ENCODE results near the gene HS3ST5. TPM values are rescaled to one million over a fixed set of nuclear protein-coding genes. Genes with fewer than 3 reads are reported as not detected.

The HS3ST5 gene
- total RNA-seq, 2 donors from 2014 or later = 0.34 TPM; not detected in 1

DNA sequence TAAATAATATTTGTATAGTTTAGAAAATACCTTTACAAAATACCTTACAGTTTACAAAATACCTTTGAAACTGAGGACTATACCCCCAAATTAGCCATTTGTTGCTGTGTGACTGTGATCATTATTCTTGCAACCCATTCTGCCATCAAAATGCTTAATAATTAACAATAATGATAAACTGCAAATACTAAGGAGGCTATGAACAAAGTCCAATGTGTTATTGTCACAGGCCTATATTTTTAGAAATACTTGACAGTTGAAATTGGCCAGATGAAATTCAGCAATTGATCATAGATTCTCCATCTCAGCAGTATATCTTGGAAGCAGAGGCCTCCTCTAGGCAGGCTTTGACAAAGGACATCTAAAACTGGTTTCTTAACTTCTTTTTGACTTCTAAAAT, 178.6 kb downstream of the HS3ST5 start:
- no peak for TF ChIP-seq POLR2AphosphoS5 (IDR thresholded peaks at IDR 0.05)
- no peak for TF ChIP-seq POLR2A (IDR thresholded peaks at IDR 0.05)
- TF ChIP-seq, protein P1, sequence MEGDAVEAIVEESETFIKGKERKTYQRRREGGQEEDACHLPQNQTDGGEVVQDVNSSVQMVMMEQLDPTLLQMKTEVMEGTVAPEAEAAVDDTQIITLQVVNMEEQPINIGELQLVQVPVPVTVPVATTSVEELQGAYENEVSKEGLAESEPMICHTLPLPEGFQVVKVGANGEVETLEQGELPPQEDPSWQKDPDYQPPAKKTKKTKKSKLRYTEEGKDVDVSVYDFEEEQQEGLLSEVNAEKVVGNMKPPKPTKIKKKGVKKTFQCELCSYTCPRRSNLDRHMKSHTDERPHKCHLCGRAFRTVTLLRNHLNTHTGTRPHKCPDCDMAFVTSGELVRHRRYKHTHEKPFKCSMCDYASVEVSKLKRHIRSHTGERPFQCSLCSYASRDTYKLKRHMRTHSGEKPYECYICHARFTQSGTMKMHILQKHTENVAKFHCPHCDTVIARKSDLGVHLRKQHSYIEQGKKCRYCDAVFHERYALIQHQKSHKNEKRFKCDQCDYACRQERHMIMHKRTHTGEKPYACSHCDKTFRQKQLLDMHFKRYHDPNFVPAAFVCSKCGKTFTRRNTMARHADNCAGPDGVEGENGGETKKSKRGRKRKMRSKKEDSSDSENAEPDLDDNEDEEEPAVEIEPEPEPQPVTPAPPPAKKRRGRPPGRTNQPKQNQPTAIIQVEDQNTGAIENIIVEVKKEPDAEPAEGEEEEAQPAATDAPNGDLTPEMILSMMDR (IDR thresholded peaks at IDR 0.05) = no peak
- no peaks in the 10 kb centered on the region for H3K9me3 ChIP-seq
- DNase-seq (ENCODE audit: low spot score) = no peak

DNA sequence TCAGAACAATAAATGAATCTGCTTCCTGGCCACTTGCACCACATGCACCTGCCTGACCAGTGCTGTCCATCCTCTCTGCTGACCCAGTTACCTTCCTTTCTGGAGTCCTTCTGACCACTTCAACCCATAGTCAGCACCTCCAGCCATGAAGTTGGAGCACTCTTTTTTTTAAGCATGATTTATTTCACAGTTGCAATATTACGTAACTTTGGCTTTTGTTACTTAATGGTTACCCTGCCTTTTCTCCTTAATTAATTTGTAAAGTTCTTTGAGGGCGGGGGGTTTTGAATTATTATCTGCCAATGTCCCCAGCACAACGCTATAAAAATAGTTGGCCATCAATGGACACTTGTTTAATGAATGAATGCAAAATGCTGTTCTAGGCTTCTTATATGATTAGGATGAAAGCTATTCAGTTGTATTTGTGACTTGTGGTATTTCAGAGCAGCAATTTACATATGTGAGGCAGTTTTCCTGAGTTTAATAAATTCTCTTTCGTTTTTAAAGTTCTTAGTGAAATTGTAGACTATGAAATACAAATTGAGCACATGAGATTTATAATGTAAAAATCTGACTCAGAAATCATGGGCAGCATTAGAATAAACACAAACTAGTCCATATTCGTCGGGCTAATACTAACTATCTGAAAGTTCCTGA, 180.0 kb downstream of the HS3ST5 start:
- Histone ChIP-seq H3K27me3 (replicated peaks; ENCODE audit: insufficient read depth) (no peaks in the 10 kb centered on the region), H3K4me1 (replicated peaks) (no peaks in the 10 kb centered on the region), H3K9me3 (no peaks in the 10 kb centered on the region), H3K4me3 (no peak overlapping the region), H3K27ac (no peak overlapping the region), H3K36me3 (no peaks in the 10 kb centered on the region)
- intact Hi-C loops (cut with DNase I) = no loop called here
- 78% methylated on average over 6 of the region's 6 CpGs for WGBS
- TF ChIP-seq, protein P1 (IDR thresholded peaks at IDR 0.05) = no peak
- TF ChIP-seq POLR2AphosphoS5 (IDR thresholded peaks at IDR 0.05) = no peak
- TF ChIP-seq POLR2A (IDR thresholded peaks at IDR 0.05) = no peak
- DNase-seq (ENCODE audit: low spot score) = no peak

More for the DNA sequence above, 178.6 kb downstream of the HS3ST5 start:
- Histone ChIP-seq H3K4me1 (replicated peaks) (no peaks in the 10 kb centered on the region), H3K27ac (no peak overlapping the region), H3K36me3 (no peaks in the 10 kb centered on the region), H3K4me3 (no peak overlapping the region), H3K27me3 (replicated peaks; ENCODE audit: insufficient read depth) (no peaks in the 10 kb centered on the region)
- intact Hi-C loops (cut with DNase I) = no loop called here

DNA sequence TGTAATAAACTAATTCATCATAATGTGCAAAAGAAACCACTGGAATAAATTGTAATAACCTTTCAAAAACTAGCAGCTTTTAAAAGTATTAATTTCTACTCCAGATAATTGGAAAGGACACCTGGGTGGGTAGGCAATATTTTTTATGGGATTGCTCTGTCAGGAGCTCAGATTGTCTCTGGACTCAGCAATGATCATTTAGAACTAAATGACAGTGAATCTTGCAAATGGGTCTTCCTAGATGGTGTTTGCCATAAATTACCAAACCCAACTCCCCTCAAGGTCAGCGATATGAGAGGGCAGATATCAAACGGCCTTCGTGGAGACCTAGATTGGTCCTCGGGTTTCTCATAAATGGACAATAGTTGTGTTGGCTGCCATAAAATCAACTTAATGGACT, 181.9 kb downstream of the HS3ST5 start:
- H3K27me3 ChIP-seq (replicated peaks; ENCODE audit: insufficient read depth) = no peaks in the 10 kb centered on the region
- TF ChIP-seq POLR2AphosphoS5 (IDR thresholded peaks at IDR 0.05) = no peak
- TF ChIP-seq POLR2A (IDR thresholded peaks at IDR 0.05) = no peak
- TF ChIP-seq, protein P1 (IDR thresholded peaks at IDR 0.05) = no peak
- intact Hi-C loops (cut with DNase I) = no loop called here
- no peak overlapping the region for H3K27ac ChIP-seq
- no peak for DNase-seq (ENCODE audit: low spot score)
- no peaks in the 10 kb centered on the region for H3K4me1 ChIP-seq (replicated peaks)
- H3K9me3 ChIP-seq = no peaks in the 10 kb centered on the region
- 54% methylated on average over 4 of the region's 4 CpGs for WGBS
- H3K36me3 ChIP-seq = no peaks in the 10 kb centered on the region
- H3K4me3 ChIP-seq = no peak overlapping the region

DNA sequence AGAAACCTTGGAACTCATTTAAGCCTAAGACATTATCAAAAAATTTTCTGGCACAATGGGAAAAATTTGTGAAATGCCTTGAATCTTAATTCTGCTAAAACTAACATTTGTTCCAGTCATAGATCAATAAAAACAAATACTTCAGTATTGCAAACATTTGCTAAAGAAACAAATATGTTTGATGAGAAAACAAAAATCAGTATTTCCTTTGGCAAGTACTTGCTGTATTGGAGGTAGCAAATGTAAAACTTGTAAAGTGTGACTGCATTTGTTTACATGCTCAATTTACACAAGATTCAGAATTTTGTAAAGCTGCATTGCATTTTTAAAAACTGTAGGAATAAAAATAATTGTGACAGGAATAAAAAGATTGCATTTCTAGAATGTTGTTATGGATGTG, 183.1 kb downstream of the HS3ST5 start:
- Histone ChIP-seq H3K36me3 (no peaks in the 10 kb centered on the region), H3K4me1 (replicated peaks) (no peaks in the 10 kb centered on the region), H3K27ac (no peak overlapping the region), H3K9me3 (no peaks in the 10 kb centered on the region), H3K4me3 (no peak overlapping the region), H3K27me3 (replicated peaks; ENCODE audit: insufficient read depth) (no peaks in the 10 kb centered on the region)
- intact Hi-C loops (cut with DNase I) = no loop called here
- DNase-seq (ENCODE audit: low spot score) = no peak
- TF ChIP-seq POLR2A (IDR thresholded peaks at IDR 0.05) = no peak
- no peak for TF ChIP-seq POLR2AphosphoS5 (IDR thresholded peaks at IDR 0.05)
- TF ChIP-seq, protein P1 (IDR thresholded peaks at IDR 0.05) = no peak

Data from prostate gland (tissue), 2 donors.